Measurements from ENCODE around the gene PLEKHO2. TPM values are rescaled to one million over a fixed set of nuclear protein-coding genes. Genes with fewer than 3 reads are reported as not detected.
A peak's percentile ranks its signal among the peaks of the same experiment; 100 is the strongest.
"Not testable (repeated sequence)": the region's sequence is repeated elsewhere in the genome, so short reads cannot be mapped to it uniquely, and the experiment has no call there.

PLEKHO2 gene
- 100 to 1,000 TPM; 124 to 249 (median 156) TPM for total RNA-seq
- polyA plus RNA-seq = 100 to 1,000 TPM in 1 of 3 donors, 10 to 100 TPM in 2; 33.9 to 130 (median 40.3) TPM
- long read RNA-seq, donor 1, transcript PLEKHO2-201 (6 exons, 3,720 nt) = major isoform, 8 of 16 reads
- long read RNA-seq, donor 1, partial matches to known transcripts = 8 of 16 reads
- long read RNA-seq, donor 1, other reads (novel, unspliced or antisense) = 0 of 16 reads
- long read RNA-seq, donor 2, transcript PLEKHO2-201 (6 exons, 3,720 nt) = major isoform, 8 of 42 reads
- long read RNA-seq, donor 2, partial matches to known transcripts = 34 of 42 reads
- long read RNA-seq, donor 2, other reads (novel, unspliced or antisense) = 0 of 42 reads

- peak; percentile 99 for DNase-seq
- Histone ChIP-seq H3K9me3 (no peaks in the 10 kb centered on the region), H3K27ac (peak within 1 kb of the TSS; percentile 91 to 99 (median 97)), H3K4me1 (peaks cover 29 to 90% (median 69%) of the 10 kb centered on the region in 6 donors), H3K27me3 (replicated peaks in 1 of 7) (no peaks in the 10 kb centered on the region), H3K36me3 (peaks cover 0 to 17% (median 0%) of the 10 kb centered on the region in 6 donors), H3K4me3 (peak within 1 kb of the TSS; percentile 59 to 99 (median 83))
- WGBS, 5 donors = 0 to 3% (median 1%) methylated on average over 29 to 75 of the region's 75 CpGs
- intact Hi-C loops (cut with DNase I; ENCODE audit: low total_unique reads) = loop anchor here (5.0 kb wide), 1 partner anchor 56 kb away; no protein-coding TSS in a partner anchor
- TF ChIP-seq CTCF (IDR thresholded peaks at IDR 0.05 in 8 of 11, conservative IDR thresholded peaks at IDR 0.05 in 3 of 11) (peak in 10 of 11 experiments; percentile 22 to 71 (median 42)), POLR2A (IDR thresholded peaks at IDR 0.05) (peak; percentile 70 to 94 (median 90)), POLR2AphosphoS5 (IDR thresholded peaks at IDR 0.05) (peak; percentile 96 to 97 (median 96))
Observed at GRCh38 chr15:64841344-64842095, at the start of gene PLEKHO2. PLEKHO2 (plus strand) TSS chr15:64841915; CDS start chr15:64842017, 102 bp downstream.

- WGBS, 5 donors = 86 to 97% (median 96%) methylated on average over 3 of the region's 3 CpGs
- intact Hi-C loops (cut with DNase I; ENCODE audit: low total_unique reads) = no loop called here
Observed at GRCh38 chr15:64792282-64792681, 49.4 kb upstream of the PLEKHO2 start.

GRCh38 chr15:64795299-64795698 is 46.4 kb upstream of the PLEKHO2 start:
- H3K4me3 ChIP-seq; intact Hi-C loops (cut with DNase I; ENCODE audit: low total_unique reads); H3K27me3 ChIP-seq (replicated peaks in 1 of 7); DNase-seq; H3K36me3 ChIP-seq; H3K27ac ChIP-seq; H3K9me3 ChIP-seq; H3K4me1 ChIP-seq: not testable (repeated sequence)
- WGBS, 5 donors = 86 to 96% (median 90%) methylated on average over 7 of the region's 7 CpGs

More at GRCh38 chr15:64792282-64792681, 49.4 kb upstream of the PLEKHO2 start:
- no peaks in the 10 kb centered on the region for H3K4me1 ChIP-seq
- no peaks in the 10 kb centered on the region for H3K36me3 ChIP-seq
- H3K27ac ChIP-seq = no peak overlapping the region
- no peak for DNase-seq
- TF ChIP-seq POLR2AphosphoS5 (IDR thresholded peaks at IDR 0.05) (no peak), POLR2A (IDR thresholded peaks at IDR 0.05) (no peak), CTCF (IDR thresholded peaks at IDR 0.05 in 8 of 11, conservative IDR thresholded peaks at IDR 0.05 in 3 of 11) (no peak)
- no peaks in the 10 kb centered on the region for H3K9me3 ChIP-seq
- no peak overlapping the region for H3K4me3 ChIP-seq
- H3K27me3 ChIP-seq (replicated peaks in 1 of 7) = no peaks in the 10 kb centered on the region

GRCh38 chr15:64795921-64796320 is 45.8 kb upstream of the PLEKHO2 start:
- intact Hi-C loops (cut with DNase I; ENCODE audit: low total_unique reads); H3K4me1 ChIP-seq; DNase-seq; H3K36me3 ChIP-seq; H3K27ac ChIP-seq; H3K27me3 ChIP-seq (replicated peaks in 1 of 7); H3K9me3 ChIP-seq; H3K4me3 ChIP-seq: not testable (repeated sequence)
- WGBS, 5 donors = 89 to 93% (median 90%) methylated on average over 9 of the region's 9 CpGs

- H3K9me3 ChIP-seq; DNase-seq; H3K4me3 ChIP-seq; H3K36me3 ChIP-seq; H3K27ac ChIP-seq; intact Hi-C loops (cut with DNase I; ENCODE audit: low total_unique reads); H3K27me3 ChIP-seq (replicated peaks in 1 of 7): not testable (repeated sequence)
- 88 to 93% (median 92%) methylated on average over 5 to 28 of the region's 29 CpGs; no CpG with 5 or more reads in 1 of the 5 donors for WGBS, 5 donors
- H3K4me1 ChIP-seq = peaks cover 6 to 14% (median 9%) of the 10 kb centered on the region in 6 donors
Observed at GRCh38 chr15:64798905-64799304, 42.8 kb upstream of the PLEKHO2 start.
